ENCODE measurements around the gene CNOT9.
"Not testable (repeated sequence)": the region's sequence is repeated elsewhere in the genome, so short reads cannot be mapped to it uniquely, and the experiment has no call there.

CNOT9 gene, protein sequence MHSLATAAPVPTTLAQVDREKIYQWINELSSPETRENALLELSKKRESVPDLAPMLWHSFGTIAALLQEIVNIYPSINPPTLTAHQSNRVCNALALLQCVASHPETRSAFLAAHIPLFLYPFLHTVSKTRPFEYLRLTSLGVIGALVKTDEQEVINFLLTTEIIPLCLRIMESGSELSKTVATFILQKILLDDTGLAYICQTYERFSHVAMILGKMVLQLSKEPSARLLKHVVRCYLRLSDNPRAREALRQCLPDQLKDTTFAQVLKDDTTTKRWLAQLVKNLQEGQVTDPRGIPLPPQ

DNA sequence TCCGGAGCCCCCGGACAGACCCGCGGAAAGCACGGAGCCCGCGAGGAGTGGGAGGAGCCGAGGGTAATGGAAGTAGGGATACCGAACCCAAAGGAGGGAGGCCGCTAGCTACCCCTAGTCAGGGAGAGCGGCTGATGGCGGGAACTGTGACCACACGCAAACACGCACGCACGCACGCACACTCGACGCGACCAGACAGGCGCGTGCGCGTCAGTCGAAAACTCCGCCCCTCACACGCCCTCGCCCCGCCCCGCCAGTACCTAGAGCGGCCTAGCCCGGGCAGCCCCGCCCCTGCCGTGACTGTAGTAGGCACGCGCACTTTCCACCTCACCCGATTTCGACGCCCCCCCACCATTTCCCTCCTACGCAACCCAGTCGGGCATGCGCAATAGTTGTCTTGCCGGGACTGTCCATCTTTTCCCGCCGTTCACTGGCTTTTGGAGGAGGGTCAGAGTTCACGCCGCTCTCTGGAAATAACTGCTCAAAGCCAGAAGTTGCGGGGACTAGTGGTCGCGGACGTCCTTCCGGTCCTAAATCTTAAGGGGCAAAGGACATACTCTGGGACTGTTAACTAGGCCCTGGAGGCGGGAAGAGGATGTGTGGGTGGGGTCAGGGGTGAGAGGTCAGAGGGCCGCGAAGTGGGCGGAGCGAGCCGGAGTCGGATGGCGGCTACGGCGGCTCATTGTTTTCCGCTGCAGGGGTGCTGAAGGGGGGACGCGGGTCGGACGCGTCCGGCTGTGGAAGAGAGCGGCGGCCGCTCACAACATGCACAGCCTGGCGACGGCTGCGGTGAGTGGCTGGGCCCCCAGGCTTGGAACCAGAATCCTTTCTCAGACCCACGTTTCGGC lies at the start of gene CNOT9, which contains the start of gene USP37:
CNOT9 (plus strand) TSS at position 650 of the 848 bp plus-strand sequence; CDS start at position 766, 116 bp downstream.
USP37 (minus strand) TSS at position 162 of the 848 bp plus-strand sequence. CDS start 9,698 bp downstream, outside the sequence.
- ATAC-seq (ENCODE audit: low read depth) = peak; percentile 83
- Mint-ChIP-seq H3K4me3 (peak within 1 kb of the TSS; percentile 93), H3K36me3 (peaks cover 6% of the 10 kb centered on the region), H3K9me3 (no peaks in the 10 kb centered on the region), H3K27ac (peak within 1 kb of the TSS; percentile 97), H3K27me3 (no peaks in the 10 kb centered on the region), H3K4me1 (peaks cover 41% of the 10 kb centered on the region)
- DNase-seq (ENCODE audit: low spot score in 2 of 2) = peak; percentile 99 to 100

DNA sequence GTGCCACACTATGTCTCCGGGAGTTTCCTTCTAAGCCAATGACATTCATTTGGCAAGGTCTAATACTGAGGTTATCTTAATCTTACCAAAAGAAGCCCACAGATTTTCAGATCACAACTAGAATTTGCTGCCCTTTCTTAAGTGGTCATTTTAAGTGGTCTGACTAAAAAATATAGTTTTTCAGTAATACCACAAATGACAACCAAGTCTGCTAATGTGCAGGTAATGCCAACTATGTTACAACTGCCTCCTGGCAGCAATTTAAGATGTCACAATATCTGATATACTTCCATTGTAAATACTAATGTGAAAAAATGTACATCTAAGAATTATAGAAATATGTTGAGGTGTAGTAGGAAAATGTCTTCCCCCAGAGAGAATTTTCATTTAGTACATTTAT lies 49.8 kb upstream of the CNOT9 start:
- Mint-ChIP-seq H3K9me3 (peaks cover 1% of the 10 kb centered on the region), H3K27ac (no peak overlapping the region), H3K4me1 (peaks cover 4% of the 10 kb centered on the region), H3K36me3 (peaks cover 23% of the 10 kb centered on the region), H3K27me3 (no peaks in the 10 kb centered on the region), H3K4me3 (no peak overlapping the region)
- ATAC-seq (ENCODE audit: low read depth) = no peak
- no peak for DNase-seq (ENCODE audit: low spot score in 2 of 2)

DNA sequence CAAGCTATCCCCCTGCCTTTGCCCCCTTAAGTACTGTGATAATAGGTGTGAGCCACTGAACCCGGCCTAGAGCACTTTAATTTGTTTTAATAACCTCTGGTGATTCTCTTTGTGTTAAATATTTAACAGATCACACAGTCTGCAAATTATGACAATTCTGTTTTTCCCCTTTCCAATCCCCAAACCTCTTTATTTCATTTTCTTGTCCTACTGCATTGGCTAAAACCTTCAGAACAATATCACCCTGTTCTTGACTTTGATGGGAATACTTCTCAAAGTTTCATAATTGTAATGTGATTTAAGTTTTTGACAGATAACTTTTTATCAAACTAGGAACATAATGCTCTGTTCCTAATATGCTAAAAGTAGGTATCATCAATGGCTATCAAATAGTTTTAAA lies 45.0 kb upstream of the CNOT9 start:
- no peaks in the 10 kb centered on the region for H3K27me3 Mint-ChIP-seq
- DNase-seq (ENCODE audit: low spot score in 2 of 2) (no peak), ATAC-seq (ENCODE audit: low read depth) (no peak)
- H3K4me3 Mint-ChIP-seq = no peak overlapping the region
- H3K36me3 Mint-ChIP-seq = peaks cover 30% of the 10 kb centered on the region
- H3K4me1 Mint-ChIP-seq = no peaks in the 10 kb centered on the region
- no peak overlapping the region for H3K27ac Mint-ChIP-seq
- peaks cover 3% of the 10 kb centered on the region for H3K9me3 Mint-ChIP-seq

DNA sequence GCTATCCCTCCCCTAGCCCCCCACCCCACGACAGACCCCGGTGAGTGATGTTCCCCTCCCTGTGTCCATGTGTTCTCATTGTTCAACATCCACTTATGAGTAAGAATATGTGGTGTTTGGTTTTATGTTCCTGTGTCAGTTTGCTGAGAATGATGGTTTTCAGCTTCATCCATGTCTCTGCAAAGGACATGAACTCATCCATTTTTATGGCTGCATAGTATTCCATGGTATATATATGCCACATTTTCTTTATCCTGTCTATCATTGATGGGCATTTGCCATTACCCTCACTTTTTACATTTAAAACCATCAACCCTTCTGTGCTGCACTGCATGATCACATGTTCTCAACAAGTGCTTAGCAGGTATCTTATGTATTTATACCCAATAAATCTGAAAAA lies 40.2 kb upstream of the CNOT9 start:
- H3K27me3 Mint-ChIP-seq; H3K27ac Mint-ChIP-seq; H3K4me3 Mint-ChIP-seq; H3K4me1 Mint-ChIP-seq; H3K9me3 Mint-ChIP-seq; DNase-seq (ENCODE audit: low spot score in 2 of 2); ATAC-seq (ENCODE audit: low read depth): not testable (repeated sequence)
- peaks cover 47% of the 10 kb centered on the region for H3K36me3 Mint-ChIP-seq

DNA sequence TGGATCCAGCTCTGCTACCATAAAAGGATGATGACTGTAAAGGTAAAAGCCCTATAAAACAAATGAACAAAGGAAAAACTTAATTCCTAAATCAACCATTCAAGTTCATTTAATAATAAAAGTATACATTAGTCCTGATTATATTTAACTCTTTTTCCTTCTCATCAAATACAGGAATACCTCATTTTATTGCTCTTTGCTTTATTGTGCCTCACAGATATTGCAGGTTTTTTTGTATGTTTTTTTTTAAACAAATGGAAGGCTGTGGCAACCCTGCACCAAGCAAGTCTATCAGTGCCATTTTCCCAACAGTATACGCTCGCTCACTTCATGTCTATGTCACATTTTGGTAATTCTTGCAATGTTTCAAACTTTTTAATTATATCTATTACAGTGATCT lies 38.6 kb upstream of the CNOT9 start:
- ATAC-seq (ENCODE audit: low read depth) (no peak), DNase-seq (ENCODE audit: low spot score in 2 of 2) (no peak)
- no peak overlapping the region for H3K27ac Mint-ChIP-seq
- no peak overlapping the region for H3K4me3 Mint-ChIP-seq
- no peaks in the 10 kb centered on the region for H3K27me3 Mint-ChIP-seq
- peaks cover 40% of the 10 kb centered on the region for H3K36me3 Mint-ChIP-seq
- H3K9me3 Mint-ChIP-seq = no peaks in the 10 kb centered on the region
- no peaks in the 10 kb centered on the region for H3K4me1 Mint-ChIP-seq

DNA sequence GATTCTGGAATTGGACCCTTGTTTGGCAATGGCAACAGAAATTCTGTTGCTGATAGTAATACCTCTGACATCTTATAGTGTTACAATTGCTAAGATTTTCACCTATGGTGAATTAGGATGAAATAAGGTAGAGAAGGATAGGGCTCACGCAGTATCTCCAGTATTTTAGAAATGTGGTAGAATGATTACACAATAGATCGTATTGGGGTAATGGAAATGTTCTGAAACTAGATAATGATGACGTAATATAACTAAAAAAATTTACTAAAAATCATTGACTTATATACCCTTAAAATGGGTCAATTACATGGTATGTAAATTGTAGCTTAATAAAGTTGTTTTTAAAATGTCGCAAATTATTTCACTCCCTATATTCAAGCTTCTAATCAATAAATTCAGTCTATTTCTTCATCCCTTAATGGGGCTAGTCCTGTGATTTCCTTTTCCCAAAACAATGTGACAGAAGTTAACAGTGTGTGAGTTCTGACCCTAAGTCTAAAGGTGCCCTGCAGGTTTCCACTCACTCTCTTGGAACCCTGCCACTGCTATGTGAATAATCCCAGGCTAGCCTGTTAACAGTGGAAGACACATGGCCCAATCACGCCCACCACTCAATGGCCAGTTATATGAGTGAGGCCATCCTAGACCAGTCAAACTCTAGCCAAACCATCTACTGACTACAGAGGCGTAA lies 31.7 kb upstream of the CNOT9 start:
- Mint-ChIP-seq H3K36me3 (peaks cover 37% of the 10 kb centered on the region), H3K27ac (no peak overlapping the region), H3K27me3 (no peaks in the 10 kb centered on the region), H3K4me3 (no peak overlapping the region), H3K4me1 (no peaks in the 10 kb centered on the region), H3K9me3 (no peaks in the 10 kb centered on the region)
- ATAC-seq (ENCODE audit: low read depth) (no peak), DNase-seq (ENCODE audit: low spot score in 2 of 2) (no peak)

DNA sequence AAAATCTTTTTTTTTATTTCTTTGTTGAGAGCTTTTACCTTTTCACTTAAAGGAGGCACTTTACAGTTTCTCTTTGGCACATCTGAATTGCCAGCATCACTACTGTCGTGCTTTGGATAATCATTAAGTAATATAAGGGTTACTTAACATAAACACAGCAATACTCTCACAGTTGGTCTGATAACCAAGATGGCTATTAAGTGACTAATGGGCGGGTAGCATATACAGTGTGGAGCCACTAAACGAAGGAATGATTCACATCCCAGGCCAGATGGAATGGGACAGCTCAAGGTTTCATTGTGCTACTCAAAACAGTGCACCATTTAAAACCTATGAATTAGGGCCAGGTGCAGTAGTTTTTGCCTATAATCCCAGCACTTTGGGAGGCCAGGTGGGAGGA lies 28.6 kb upstream of the CNOT9 start:
- H3K9me3 Mint-ChIP-seq = no peaks in the 10 kb centered on the region
- no peaks in the 10 kb centered on the region for H3K27me3 Mint-ChIP-seq
- H3K4me3 Mint-ChIP-seq = no peak overlapping the region
- DNase-seq (ENCODE audit: low spot score in 2 of 2) = no peak
- peaks cover 38% of the 10 kb centered on the region for H3K36me3 Mint-ChIP-seq
- no peak for ATAC-seq (ENCODE audit: low read depth)
- H3K4me1 Mint-ChIP-seq = no peaks in the 10 kb centered on the region
- no peak overlapping the region for H3K27ac Mint-ChIP-seq

DNA sequence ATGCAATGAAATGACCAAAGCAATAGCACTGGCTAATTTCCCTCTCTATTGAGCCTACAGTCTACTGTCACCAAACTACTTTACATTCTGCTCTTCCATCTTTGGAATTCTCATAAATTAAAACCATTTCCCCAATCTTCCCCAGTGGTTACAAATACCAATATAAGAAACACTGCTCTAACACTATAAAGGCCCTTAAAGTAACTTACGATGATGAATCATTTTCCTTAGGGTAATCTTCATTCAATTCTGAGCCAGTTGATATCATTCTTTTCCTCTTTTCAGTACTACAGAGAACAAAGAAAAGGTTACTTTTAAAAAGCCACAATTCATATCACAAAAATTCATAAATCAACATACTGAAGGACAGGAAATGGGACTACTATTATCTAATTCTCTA lies 22.6 kb upstream of the CNOT9 start:
- no peaks in the 10 kb centered on the region for H3K9me3 Mint-ChIP-seq
- DNase-seq (ENCODE audit: low spot score in 2 of 2) = no peak

DNA sequence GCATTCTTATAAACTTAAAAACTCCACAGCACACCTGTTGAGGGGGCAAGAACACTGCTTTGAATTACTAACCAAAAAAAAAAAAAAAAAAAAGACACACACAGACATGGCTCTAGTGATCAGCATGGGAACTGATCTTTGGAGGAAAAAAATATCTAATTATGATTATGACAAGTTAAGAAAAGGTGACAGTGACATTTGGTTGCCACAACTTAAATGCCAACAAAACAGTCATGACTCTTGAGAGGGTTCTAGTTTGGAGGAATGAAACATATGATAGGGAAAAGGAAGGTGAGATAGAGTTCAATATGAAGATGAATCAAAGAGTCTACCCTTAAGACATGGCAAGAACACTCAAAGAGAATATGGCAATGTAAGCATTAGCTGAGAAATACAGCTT lies 21.1 kb upstream of the CNOT9 start:
- Mint-ChIP-seq H3K9me3 (no peaks in the 10 kb centered on the region), H3K27me3 (no peaks in the 10 kb centered on the region), H3K36me3 (peaks cover 17% of the 10 kb centered on the region), H3K27ac (no peak overlapping the region), H3K4me1 (no peaks in the 10 kb centered on the region), H3K4me3 (no peak overlapping the region)
- ATAC-seq (ENCODE audit: low read depth) (no peak), DNase-seq (ENCODE audit: low spot score in 2 of 2) (no peak)

More for the DNA sequence above, 22.6 kb upstream of the CNOT9 start:
- no peak overlapping the region for H3K27ac Mint-ChIP-seq
- no peak overlapping the region for H3K4me3 Mint-ChIP-seq
- no peak for ATAC-seq (ENCODE audit: low read depth)
- no peaks in the 10 kb centered on the region for H3K27me3 Mint-ChIP-seq
- peaks cover 25% of the 10 kb centered on the region for H3K36me3 Mint-ChIP-seq
- no peaks in the 10 kb centered on the region for H3K4me1 Mint-ChIP-seq

DNA sequence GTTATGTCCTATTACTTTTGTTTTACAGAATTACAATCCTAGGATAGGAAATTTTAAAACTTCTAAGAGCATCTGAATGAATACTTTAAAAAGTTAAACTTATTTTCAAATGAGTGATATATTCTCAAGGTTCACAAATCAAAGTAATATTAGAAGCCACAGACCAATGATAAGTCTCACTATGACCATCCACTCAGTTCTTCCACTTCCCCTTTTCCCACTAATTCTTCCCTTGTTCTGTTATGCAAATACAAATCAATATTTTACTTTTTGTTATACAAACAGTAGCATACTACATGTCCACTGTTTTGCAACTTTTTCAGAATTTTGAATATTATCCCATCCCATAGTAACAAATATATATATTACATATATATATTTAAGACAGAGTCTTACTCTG lies 20.7 kb upstream of the CNOT9 start:
- Mint-ChIP-seq H3K4me3 (no peak overlapping the region), H3K36me3 (peaks cover 19% of the 10 kb centered on the region), H3K9me3 (no peaks in the 10 kb centered on the region), H3K27me3 (no peaks in the 10 kb centered on the region), H3K27ac (no peak overlapping the region), H3K4me1 (no peaks in the 10 kb centered on the region)
- DNase-seq (ENCODE audit: low spot score in 2 of 2) (no peak), ATAC-seq (ENCODE audit: low read depth) (no peak)

DNA sequence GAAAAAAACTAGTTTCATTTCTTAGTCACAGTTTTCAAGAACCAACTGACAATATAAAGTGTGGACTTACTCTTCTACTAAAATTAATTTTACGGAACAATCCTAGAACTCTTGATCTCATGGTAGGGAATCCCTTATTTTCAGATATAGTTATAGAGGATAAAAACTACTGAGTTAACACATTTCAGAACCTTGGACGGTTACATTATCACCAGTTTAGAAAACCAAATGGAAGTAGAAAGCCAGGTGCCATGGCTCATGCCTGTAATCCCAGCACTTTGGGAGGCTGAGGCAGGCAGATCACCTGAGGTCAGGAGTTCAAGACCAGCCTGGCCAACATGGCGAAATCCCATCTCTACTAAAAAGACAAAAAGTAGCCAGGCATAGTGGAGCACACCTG lies 14.4 kb upstream of the CNOT9 start:
- not testable (repeated sequence) for ATAC-seq (ENCODE audit: low read depth); H3K9me3 Mint-ChIP-seq; H3K4me3 Mint-ChIP-seq; H3K27ac Mint-ChIP-seq; DNase-seq (ENCODE audit: low spot score in 2 of 2); H3K27me3 Mint-ChIP-seq; H3K4me1 Mint-ChIP-seq
- H3K36me3 Mint-ChIP-seq = peaks cover 22% of the 10 kb centered on the region

DNA sequence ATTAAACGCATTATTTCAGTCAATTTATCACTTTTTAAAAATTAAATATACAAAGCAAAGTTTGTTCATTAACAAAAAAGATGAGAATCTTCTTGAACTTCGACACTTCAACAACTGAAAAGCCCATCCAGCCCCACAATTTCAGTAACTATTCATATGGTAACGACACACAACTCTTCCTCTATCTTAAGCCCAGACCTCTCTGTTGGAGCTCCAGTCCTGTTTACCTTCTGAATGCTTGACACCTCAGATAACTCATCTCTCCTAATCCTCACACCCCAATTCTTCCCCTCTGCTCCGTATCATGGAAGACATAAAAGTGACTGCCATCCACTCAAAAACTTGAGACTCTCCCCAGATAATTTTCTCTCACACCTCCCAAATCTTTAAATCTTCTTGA lies 13.1 kb upstream of the CNOT9 start:
- Mint-ChIP-seq H3K9me3 (no peaks in the 10 kb centered on the region), H3K27me3 (no peaks in the 10 kb centered on the region), H3K27ac (peak overlapping the region; percentile 10), H3K36me3 (peaks cover 24% of the 10 kb centered on the region), H3K4me1 (peaks cover 5% of the 10 kb centered on the region), H3K4me3 (no peak overlapping the region)
- DNase-seq (ENCODE audit: low spot score in 2 of 2) = no peak
- no peak for ATAC-seq (ENCODE audit: low read depth)

DNA sequence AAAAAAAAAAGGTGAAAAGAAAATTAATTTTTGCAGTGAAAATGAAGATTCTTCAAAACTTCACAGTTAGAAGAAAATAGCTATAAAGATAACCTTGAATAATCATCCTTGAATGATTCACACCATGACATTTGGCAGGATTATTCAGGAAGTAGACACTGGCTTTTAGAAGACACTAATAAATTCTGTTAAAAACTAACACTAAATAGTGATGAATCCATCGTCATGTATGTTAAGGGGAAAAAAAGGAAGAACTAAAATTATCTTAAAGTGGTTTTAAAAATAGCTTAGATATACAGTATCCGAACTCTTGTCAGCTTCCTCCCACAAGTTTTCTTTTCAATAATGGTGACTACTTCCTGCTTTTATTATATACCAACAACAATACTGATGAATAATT lies 10.7 kb upstream of the CNOT9 start:
- Mint-ChIP-seq H3K4me1 (peaks cover 5% of the 10 kb centered on the region), H3K27ac (peak overlapping the region; percentile 45), H3K27me3 (no peaks in the 10 kb centered on the region), H3K36me3 (peaks cover 19% of the 10 kb centered on the region), H3K4me3 (no peak overlapping the region), H3K9me3 (no peaks in the 10 kb centered on the region)
- ATAC-seq (ENCODE audit: low read depth) = no peak
- no peak for DNase-seq (ENCODE audit: low spot score in 2 of 2)

DNA sequence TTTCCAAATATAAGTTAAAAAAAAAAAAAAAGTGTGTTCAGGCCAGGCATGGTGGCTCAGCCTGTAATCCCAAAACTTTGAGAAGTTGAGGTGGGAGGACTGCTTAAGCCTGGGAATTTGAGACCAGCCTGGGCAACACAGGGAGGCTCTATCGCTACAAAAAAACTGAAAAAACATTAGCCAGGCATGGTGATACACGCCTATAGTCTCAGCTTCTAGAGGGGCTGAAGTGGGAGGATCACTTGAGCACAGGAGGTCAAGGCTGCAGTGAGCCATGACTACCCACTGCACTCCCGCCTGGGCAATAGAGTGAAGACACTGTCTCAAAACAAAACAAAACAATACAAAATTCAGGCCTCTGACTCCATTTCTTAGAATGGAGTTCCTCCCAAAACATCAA lies 9.7 kb upstream of the CNOT9 start:
- Mint-ChIP-seq H3K27me3 (no peaks in the 10 kb centered on the region), H3K9me3 (no peaks in the 10 kb centered on the region), H3K4me1 (peaks cover 6% of the 10 kb centered on the region), H3K27ac (no peak overlapping the region), H3K36me3 (peaks cover 14% of the 10 kb centered on the region), H3K4me3 (no peak overlapping the region)
- DNase-seq (ENCODE audit: low spot score in 2 of 2) = no peak
- ATAC-seq (ENCODE audit: low read depth) = no peak
